K562 (cell line): Measurements from ENCODE around the gene GNA15. TPM values are rescaled to one million over a fixed set of nuclear protein-coding genes. Genes with fewer than 3 reads are reported as not detected.

ENCODE experiments used
- FOXA1 ChIP-seq: fragments of 450-650 bp; IDR thresholded peaks from 2 replicates; pipeline ENCODE4 v1.6.1; 2016; ENCODE audit warnings: mild to moderate bottlenecking, borderline replicate concordance
- FOXA3 ChIP-seq, 2 experiments: fragments of 450-650 bp in 1 of 2; sonication (generic) in 1 of 2; formaldehyde crosslinking; IDR thresholded peaks in 1 of 2; conservative IDR thresholded peaks in 1 of 2; 2 replicates each; pipeline versions ENCODE4 v1.4.0 to v1.8.0; 2020 to 2022; ENCODE audit warnings: mild to moderate bottlenecking in 2 of 2, missing genetic modification reagents in 1 of 2
- HDAC2 ChIP-seq: fragments of 450-650 bp; IDR thresholded peaks from 2 replicates; pipeline ENCODE4 v1.6.1; 2016; ENCODE audit warnings: mild to moderate bottlenecking
- HLTF ChIP-seq: fragments of 450-650 bp; IDR thresholded peaks from 2 replicates; pipeline ENCODE4 v1.6.1; 2016
- HNRNPLL ChIP-seq: fragments of 200-400 bp; formaldehyde crosslinking; IDR thresholded peaks from 2 replicates; pipeline ENCODE4 v1.6.1; 2017; ENCODE audit warnings: low read length, low read depth, mild to moderate bottlenecking; ENCODE audit not compliant: poor library complexity, severe bottlenecking
- JUND ChIP-seq, 2 experiments: IDR thresholded peaks; 2 replicates in 1 of 2; 3 replicates in 1 of 2; pipeline ENCODE4 v1.6.1; 2011; ENCODE audit warnings: borderline replicate concordance in 2 of 2, low read depth in 2 of 2, low read length in 2 of 2, improper control_type of control experiment in 1 of 2, missing biosample characterization in 1 of 2, missing genetic modification characterization in 1 of 2, missing genetic modification reagents in 1 of 2
- KDM1A ChIP-seq, 2 experiments: fragments of 450-650 bp; IDR thresholded peaks; 2 replicates each; pipeline ENCODE4 v1.6.1; 2016; ENCODE audit warnings: mild to moderate bottlenecking in 2 of 2
- RCOR1 ChIP-seq, 2 experiments: IDR thresholded peaks; 2 replicates each; pipeline ENCODE4 v1.6.1; 2012; ENCODE audit warnings: low read depth in 2 of 2, low read length in 2 of 2, borderline replicate concordance in 1 of 2, improper control_type of control experiment in 1 of 2
- SMARCB1 ChIP-seq: IDR thresholded peaks from 2 replicates; pipeline ENCODE4 v1.6.1; 2011; ENCODE audit warnings: improper control_type of control experiment, low read depth; ENCODE audit not compliant: insufficient read length
- TAF7 ChIP-seq: fragments of 450-650 bp; IDR thresholded peaks from 2 replicates; pipeline ENCODE4 v1.6.1; 2016; ENCODE audit warnings: missing genetic modification characterization, missing compliant biosample characterization
- ZBTB17 ChIP-seq: fragments of 450-650 bp; formaldehyde crosslinking; IDR thresholded peaks from 2 replicates; pipeline ENCODE4 v1.4.0; 2020; ENCODE audit warnings: mild to moderate bottlenecking
- ZC3H4 ChIP-seq: sonication (generic); formaldehyde crosslinking; IDR thresholded peaks from 2 replicates; pipeline ENCODE4 v1.9.0; 2021; ENCODE audit warnings: missing genetic modification reagents, borderline replicate concordance
- polyA plus RNA-seq, 8 experiments: library from polyadenylated mRNA; depleted of rRNA in 4 of 8; stranded (reverse) in 5 of 8; unstranded in 3 of 8; fragments of >200 nt; fragmentation: Nextera tagmentation in 2 of 8; fragmentation: Illumina TruSeq in 1 of 8; extraction: Ambion mirVana in 2 of 8; extraction: Trizol in 1 of 8; gene quantifications; 2 replicates each; pipeline versions ENCODE4 v1.2.1 to v1.2.3, GENCODE V29; 2011 to 2014; ENCODE audit warnings: inconsistent platforms in 1 of 8, missing spikeins in 1 of 8
- total RNA-seq, 7 experiments: library from RNA; depleted of rRNA in 6 of 7; stranded (reverse); fragments of >200 nt in 6 of 7; fragmentation: Illumina TruSeq in 2 of 7; extraction: Trizol in 2 of 7; gene quantifications; 2 replicates each; pipeline versions ENCODE4 v1.2.1 to v1.2.3, GENCODE V29; 2011 to 2021; ENCODE audit warnings: low replicate concordance in 1 of 7
- TF ChIP-seq, protein P1 (sequence below): fragments of 450-650 bp; formaldehyde crosslinking; IDR thresholded peaks from 2 replicates; pipeline ENCODE4 v1.4.0; 2022; ENCODE audit warnings: missing genetic modification characterization
- TF ChIP-seq, protein P2 (sequence below): IDR thresholded peaks from 2 replicates; pipeline ENCODE4 v1.6.1; 2016; ENCODE audit warnings: missing genetic modification characterization, missing compliant biosample characterization

GNA15 gene
- total and polyA plus RNA-seq, 9 of the 15 experiments (the other 6 are each of a cell fraction or from before 2014, with no cell fraction given), result 0.03 to 0.24 (median 0.11) TPM; not detected in 1

DNA sequence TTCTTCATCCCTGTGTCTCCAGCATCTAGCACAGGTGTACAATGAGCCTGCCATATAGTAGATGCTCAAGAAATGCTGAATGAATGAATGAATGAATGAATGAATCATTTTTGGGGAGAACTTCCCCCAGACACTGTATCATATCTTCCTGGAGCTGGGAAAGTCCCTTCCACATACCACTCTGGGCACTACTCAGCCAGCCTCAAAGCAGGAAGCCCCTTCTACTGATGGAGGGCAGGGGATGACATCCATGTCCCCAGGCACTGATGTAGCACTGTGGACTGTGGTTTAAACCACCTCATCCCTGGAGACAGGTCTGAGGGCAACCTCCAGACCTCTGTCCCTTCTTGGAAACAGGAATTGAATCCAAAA is 4.8 kb downstream of the GNA15 start (continued):
- TF ChIP-seq, protein P1, sequence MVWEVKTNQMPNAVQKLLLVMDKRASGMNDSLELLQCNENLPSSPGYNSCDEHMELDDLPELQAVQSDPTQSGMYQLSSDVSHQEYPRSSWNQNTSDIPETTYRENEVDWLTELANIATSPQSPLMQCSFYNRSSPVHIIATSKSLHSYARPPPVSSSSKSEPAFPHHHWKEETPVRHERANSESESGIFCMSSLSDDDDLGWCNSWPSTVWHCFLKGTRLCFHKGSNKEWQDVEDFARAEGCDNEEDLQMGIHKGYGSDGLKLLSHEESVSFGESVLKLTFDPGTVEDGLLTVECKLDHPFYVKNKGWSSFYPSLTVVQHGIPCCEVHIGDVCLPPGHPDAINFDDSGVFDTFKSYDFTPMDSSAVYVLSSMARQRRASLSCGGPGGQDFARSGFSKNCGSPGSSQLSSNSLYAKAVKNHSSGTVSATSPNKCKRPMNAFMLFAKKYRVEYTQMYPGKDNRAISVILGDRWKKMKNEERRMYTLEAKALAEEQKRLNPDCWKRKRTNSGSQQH, result no peak
- no peak for TF ChIP-seq SMARCB1
- TF ChIP-seq KDM1A (IDR thresholded peaks at IDR 0.05), result peak in 1 of 2 experiments; percentile 52; a peak in 2 of 4 replicates
- peak; percentile 27; the same call in 1 of the 2 replicates for TF ChIP-seq HDAC2
- no peak for TF ChIP-seq FOXA1
- TF ChIP-seq HNRNPLL, result no peak
- no peak for TF ChIP-seq ZC3H4
- TF ChIP-seq, protein P2, sequence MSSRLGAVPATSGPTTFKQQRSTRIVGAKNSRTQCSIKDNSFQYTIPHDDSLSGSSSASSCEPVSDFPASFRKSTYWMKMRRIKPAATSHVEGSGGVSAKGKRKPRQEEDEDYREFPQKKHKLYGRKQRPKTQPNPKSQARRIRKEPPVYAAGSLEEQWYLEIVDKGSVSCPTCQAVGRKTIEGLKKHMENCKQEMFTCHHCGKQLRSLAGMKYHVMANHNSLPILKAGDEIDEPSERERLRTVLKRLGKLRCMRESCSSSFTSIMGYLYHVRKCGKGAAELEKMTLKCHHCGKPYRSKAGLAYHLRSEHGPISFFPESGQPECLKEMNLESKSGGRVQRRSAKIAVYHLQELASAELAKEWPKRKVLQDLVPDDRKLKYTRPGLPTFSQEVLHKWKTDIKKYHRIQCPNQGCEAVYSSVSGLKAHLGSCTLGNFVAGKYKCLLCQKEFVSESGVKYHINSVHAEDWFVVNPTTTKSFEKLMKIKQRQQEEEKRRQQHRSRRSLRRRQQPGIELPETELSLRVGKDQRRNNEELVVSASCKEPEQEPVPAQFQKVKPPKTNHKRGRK (tag), result no peak
- no peak for TF ChIP-seq FOXA3 (CRISPR knock-in tag; conservative IDR thresholded peaks at IDR 0.05 in 1 of 2, IDR thresholded peaks at IDR 0.05 in 1 of 2)
- no peak for TF ChIP-seq TAF7
- no peak for TF ChIP-seq ZBTB17 (CRISPR knock-in tag)
- TF ChIP-seq HLTF, result no peak
- TF ChIP-seq JUND (IDR thresholded peaks at IDR 0.05; ENCODE audit: borderline replicate concordance, low read depth, low read length), result no peak
- no peak for TF ChIP-seq JUND (tag; IDR thresholded peaks at IDR 0.05; ENCODE audit: borderline replicate concordance, low read depth, low read length)
- 0 out of 4 replicates have a peak, but pooled peaks of 1 of the 2 experiments have one; percentile 7 for TF ChIP-seq RCOR1 (IDR thresholded peaks at IDR 0.05; ENCODE audit: borderline replicate concordance in 1 of 2, low read depth in 2 of 2, low read length in 2 of 2)
